DOHH2 (cell line): Measurements from ENCODE around the gene CTRB1.
"Not testable (repeated sequence)": the region's sequence is repeated elsewhere in the genome, so short reads cannot be mapped to it uniquely, and the experiment has no call there.

ENCODE experiments used
- H3F3A ChIP-seq: fragments of 200-600 bp; sonication (generic), shearing (Covaris generic); 2 replicates; pipeline ENCODE4 v1.6.0; 2016; ENCODE audit warnings: antibody characterized with exemption, mild to moderate bottlenecking; ENCODE audit not compliant: control insufficient read depth, insufficient read depth
- H3K27ac ChIP-seq: fragments of 200-600 bp; sonication (generic); 2 replicates; pipeline ENCODE4 v1.5.1; 2014; ENCODE audit warnings: low read depth, mild to moderate bottlenecking, low read length, moderate library complexity
- H3K27me3 ChIP-seq: fragments of 200-600 bp; sonication (generic); 2 replicates; pipeline ENCODE4 v1.6.1; 2014; ENCODE audit warnings: mild to moderate bottlenecking, low read length, mixed read lengths; ENCODE audit not compliant: control insufficient read depth
- H3K36me3 ChIP-seq: fragments of 200-600 bp; sonication (generic); 2 replicates; pipeline ENCODE4 v1.6.1; 2014; ENCODE audit warnings: mild to moderate bottlenecking, low read length, moderate library complexity, mixed read lengths; ENCODE audit not compliant: control insufficient read depth
- H3K4me1 ChIP-seq: fragments of 200-600 bp; sonication (generic); 2 replicates; pipeline ENCODE4 v1.6.1; 2014; ENCODE audit warnings: mild to moderate bottlenecking, low read length, mixed read lengths; ENCODE audit not compliant: control insufficient read depth
- H3K4me2 ChIP-seq: fragments of 200-600 bp; sonication (generic); 2 replicates; pipeline ENCODE4 v1.6.0; 2014; ENCODE audit warnings: mild to moderate bottlenecking, low read length, moderate library complexity
- H3K4me3 ChIP-seq: fragments of 200-600 bp; sonication (generic); 2 replicates; pipeline ENCODE4 v1.5.1; 2014; ENCODE audit warnings: mild to moderate bottlenecking, low read length, mixed read lengths
- H3K79me2 ChIP-seq: fragments of 200-600 bp; sonication (generic); 2 replicates; pipeline ENCODE4 v1.6.1; 2014; ENCODE audit warnings: mild to moderate bottlenecking, low read length, mixed read lengths; ENCODE audit not compliant: control insufficient read depth
- H3K9me2 ChIP-seq: fragments of 200-600 bp; sonication (generic); replicated peaks from 2 replicates; pipeline ENCODE4 v1.6.1; 2014; ENCODE audit warnings: mild to moderate bottlenecking, low read length, mixed read lengths; ENCODE audit not compliant: control insufficient read depth
- H3K9me3 ChIP-seq: fragments of 200-600 bp; sonication (generic); 2 replicates; pipeline ENCODE4 v1.6.1; 2014; ENCODE audit warnings: antibody characterized with exemption, low read length, mixed read lengths; ENCODE audit not compliant: control insufficient read depth, insufficient read depth
- H4K20me1 ChIP-seq: fragments of 200-600 bp; sonication (generic); 2 replicates; pipeline ENCODE4 v1.6.0; 2014; ENCODE audit warnings: low read depth, mild to moderate bottlenecking, antibody characterized with exemption, low read length, moderate library complexity; ENCODE audit not compliant: control insufficient read depth, insufficient read depth
- CTCF ChIP-seq: fragments of 200-600 bp; sonication (generic); IDR thresholded peaks from one replicate; pipeline ENCODE4 v1.5.1; 2014; ENCODE audit warnings: antibody characterized with exemption, mild to moderate bottlenecking, low read depth, low read length; ENCODE audit not compliant: poor library complexity, severe bottlenecking
- EZH2phosphoT487 ChIP-seq: fragments of 200-600 bp; sonication (generic); IDR thresholded peaks from 2 replicates; pipeline ENCODE4 v1.6.1; 2017; ENCODE audit warnings: borderline replicate concordance, mild to moderate bottlenecking, antibody characterized with exemption, low read length, moderate library complexity, mixed read lengths

Gene CTRB1

DNA sequence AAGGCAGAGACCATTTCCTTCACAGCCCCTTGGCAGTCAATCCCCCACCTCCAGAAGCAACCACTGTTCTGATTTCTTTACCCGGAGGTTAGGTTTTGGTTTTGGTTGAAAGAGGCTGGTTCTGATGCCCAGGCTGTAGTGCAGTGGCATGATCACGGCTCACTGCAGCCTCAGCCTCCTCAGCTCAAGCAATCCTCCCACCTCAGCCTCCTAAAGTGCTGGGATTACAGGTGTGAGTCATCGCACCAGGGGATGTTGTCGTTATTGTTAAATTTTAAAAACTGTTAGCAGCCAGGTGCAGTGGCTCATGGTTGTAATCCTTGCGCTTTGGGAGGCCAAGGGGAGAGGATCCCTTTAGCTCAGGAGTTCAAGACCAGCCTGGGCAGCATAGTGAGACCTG lies 8.8 kb upstream of the CTRB1 start:
- no peaks in the 10 kb centered on the region for H3K36me3 ChIP-seq
- H3K9me2 ChIP-seq = no peaks in the 10 kb centered on the region
- TF ChIP-seq CTCF = no peak
- TF ChIP-seq EZH2phosphoT487 = no peak
- no peaks in the 10 kb centered on the region for H3K4me1 ChIP-seq
- H3K4me3 ChIP-seq = no peak overlapping the region
- no peaks in the 10 kb centered on the region for H3K9me3 ChIP-seq
- no peak overlapping the region for H3K27ac ChIP-seq
- H4K20me1 ChIP-seq = no peaks in the 10 kb centered on the region
- H3K4me2 ChIP-seq = no peak overlapping the region
- no peaks in the 10 kb centered on the region for H3K27me3 ChIP-seq
- H3F3A ChIP-seq = no peaks in the 10 kb centered on the region
- H3K79me2 ChIP-seq = no peaks in the 10 kb centered on the region

DNA sequence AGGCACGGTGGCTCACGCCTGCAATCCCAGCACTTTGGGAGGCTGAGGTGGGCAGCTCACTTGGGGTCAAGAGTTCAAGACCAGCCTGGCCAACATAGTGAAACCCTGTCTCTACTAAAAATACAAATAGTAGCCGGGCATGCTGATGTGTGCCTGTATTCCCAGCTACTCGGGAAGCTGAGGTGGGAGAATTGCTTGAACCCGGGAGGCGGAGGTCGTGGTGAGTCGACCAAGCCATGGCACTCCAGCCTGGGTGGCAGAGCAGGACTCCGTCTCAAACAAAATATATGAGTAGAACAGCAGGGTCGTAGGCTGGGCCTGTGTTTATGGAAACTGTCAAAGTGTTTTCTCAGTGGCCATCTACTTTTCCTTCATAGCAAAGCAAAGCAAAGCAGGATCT lies 7.5 kb upstream of the CTRB1 start:
- not testable (repeated sequence) for H3K9me3 ChIP-seq, H3F3A ChIP-seq, H3K4me3 ChIP-seq, H3K79me2 ChIP-seq, H3K4me2 ChIP-seq, H3K4me1 ChIP-seq, H3K27ac ChIP-seq, H4K20me1 ChIP-seq, H3K27me3 ChIP-seq, H3K9me2 ChIP-seq, H3K36me3 ChIP-seq

DNA sequence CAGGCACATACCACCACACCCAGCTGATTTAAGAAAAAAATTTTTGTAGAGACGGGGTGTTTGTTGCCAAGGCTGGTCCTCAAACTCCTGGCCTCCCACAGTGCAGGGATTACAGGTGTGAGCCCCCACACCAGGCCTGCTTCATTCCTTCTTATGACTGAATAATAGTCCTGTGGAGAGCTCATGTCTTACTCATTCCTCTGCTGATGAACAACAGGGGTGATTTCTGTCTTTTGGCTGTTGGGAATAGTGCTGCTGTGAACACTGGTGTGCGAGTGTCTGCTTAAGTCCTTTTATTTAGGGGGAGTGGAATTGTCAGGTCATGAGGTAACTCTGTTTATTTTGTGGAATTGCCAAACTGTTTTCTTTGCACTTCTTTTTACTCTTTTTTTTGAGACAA lies 2.7 kb upstream of the CTRB1 start:
- Histone ChIP-seq H3F3A (no peaks in the 10 kb centered on the region), H3K27ac (no peak overlapping the region), H3K4me2 (no peak overlapping the region), H3K4me1 (no peaks in the 10 kb centered on the region), H3K9me2 (no peaks in the 10 kb centered on the region), H3K9me3 (no peaks in the 10 kb centered on the region), H4K20me1 (no peaks in the 10 kb centered on the region), H3K36me3 (no peaks in the 10 kb centered on the region), H3K4me3 (no peak overlapping the region), H3K27me3 (no peaks in the 10 kb centered on the region), H3K79me2 (no peaks in the 10 kb centered on the region)
- TF ChIP-seq EZH2phosphoT487 = no peak

- H3K36me3 ChIP-seq = no peaks in the 10 kb centered on the region
- H3K79me2 ChIP-seq = no peaks in the 10 kb centered on the region
- H4K20me1 ChIP-seq = no peaks in the 10 kb centered on the region
- H3F3A ChIP-seq = no peaks in the 10 kb centered on the region
- H3K27ac ChIP-seq = no peak overlapping the region
- TF ChIP-seq EZH2phosphoT487 = no peak
- TF ChIP-seq CTCF = no peak
- no peak overlapping the region for H3K4me3 ChIP-seq
- H3K27me3 ChIP-seq = no peaks in the 10 kb centered on the region
- H3K4me1 ChIP-seq = no peaks in the 10 kb centered on the region
- H3K9me3 ChIP-seq = no peaks in the 10 kb centered on the region
- no peak overlapping the region for H3K4me2 ChIP-seq
- no peaks in the 10 kb centered on the region for H3K9me2 ChIP-seq
Observed at GRCh38 chr16:75216576-75216975, 2.2 kb upstream of the CTRB1 start.
